Mammary epithelial cell (primary cell): ENCODE data around the gene SLC44A1.

Source experiments
- EZH2 ChIP-seq: IDR thresholded peaks from 2 replicates; pipeline ENCODE4 v1.6.1; 2012; ENCODE audit warnings: low read length, inconsistent platforms, borderline replicate concordance
- TF ChIP-seq, protein P1 (sequence below), 2 donors: IDR thresholded peaks in 1 of 2; conservative IDR thresholded peaks in 1 of 2; 2 replicates each; pipeline ENCODE4 v1.5.1; 2011 to 2012; ENCODE audit warnings: inconsistent platforms in 2 of 2, low read length in 2 of 2, mild to moderate bottlenecking in 2 of 2, control low read depth in 1 of 2, low read depth in 1 of 2; ENCODE audit not compliant: insufficient read depth in 1 of 2; ENCODE audit errors: extremely low read depth in 1 of 2

- TF ChIP-seq, protein P1, sequence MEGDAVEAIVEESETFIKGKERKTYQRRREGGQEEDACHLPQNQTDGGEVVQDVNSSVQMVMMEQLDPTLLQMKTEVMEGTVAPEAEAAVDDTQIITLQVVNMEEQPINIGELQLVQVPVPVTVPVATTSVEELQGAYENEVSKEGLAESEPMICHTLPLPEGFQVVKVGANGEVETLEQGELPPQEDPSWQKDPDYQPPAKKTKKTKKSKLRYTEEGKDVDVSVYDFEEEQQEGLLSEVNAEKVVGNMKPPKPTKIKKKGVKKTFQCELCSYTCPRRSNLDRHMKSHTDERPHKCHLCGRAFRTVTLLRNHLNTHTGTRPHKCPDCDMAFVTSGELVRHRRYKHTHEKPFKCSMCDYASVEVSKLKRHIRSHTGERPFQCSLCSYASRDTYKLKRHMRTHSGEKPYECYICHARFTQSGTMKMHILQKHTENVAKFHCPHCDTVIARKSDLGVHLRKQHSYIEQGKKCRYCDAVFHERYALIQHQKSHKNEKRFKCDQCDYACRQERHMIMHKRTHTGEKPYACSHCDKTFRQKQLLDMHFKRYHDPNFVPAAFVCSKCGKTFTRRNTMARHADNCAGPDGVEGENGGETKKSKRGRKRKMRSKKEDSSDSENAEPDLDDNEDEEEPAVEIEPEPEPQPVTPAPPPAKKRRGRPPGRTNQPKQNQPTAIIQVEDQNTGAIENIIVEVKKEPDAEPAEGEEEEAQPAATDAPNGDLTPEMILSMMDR (conservative IDR thresholded peaks at IDR 0.05 in 1 of 2, IDR thresholded peaks at IDR 0.05 in 1 of 2; ENCODE audit: extremely low read depth in 1 of 2, insufficient read depth in 1 of 2, low read depth in 1 of 2, low read length in 2 of 2): no peak
- no peak for TF ChIP-seq EZH2
Measured at GRCh38 chr9:105252405-105252756, 7.9 kb downstream of the SLC44A1 start.
